DND-41 (cell line): ENCODE results near the gene OR9G1.

Experiments used
- ATAC-seq: fragments of 200-7000 bp; cut with Tn5 transposase; 3 replicates; pipeline ENCODE4 v1.9.1; 2021; ENCODE audit warnings: low read depth; ENCODE audit not compliant: insufficient read depth
- DNase-seq: peaks from one replicate; pipeline ENCODE4 v3.0.0-alpha.2; 2020
- H2AFZ ChIP-seq: 2 replicates; pipeline ENCODE4 v1.6.0; 2012; ENCODE audit warnings: low read depth, low read length
- H3K27ac ChIP-seq: 2 replicates; pipeline ENCODE4 v1.5.1; 2012; ENCODE audit warnings: low read length, inconsistent platforms
- H3K27me3 ChIP-seq: fragments of 200-600 bp; sonication (generic); 2 replicates; pipeline ENCODE4 v1.6.0; 2012; ENCODE audit warnings: low read length, mild to moderate bottlenecking, inconsistent platforms; ENCODE audit not compliant: insufficient read depth, poor library complexity
- H3K36me3 ChIP-seq: 2 replicates; pipeline ENCODE4 v1.5.1; 2012; ENCODE audit warnings: low read length, inconsistent platforms; ENCODE audit not compliant: insufficient read depth
- H3K4me1 ChIP-seq: 2 replicates; pipeline ENCODE4 v1.5.1; 2012; ENCODE audit warnings: mild to moderate bottlenecking, low read length; ENCODE audit not compliant: insufficient read depth
- H3K4me2 ChIP-seq: 2 replicates; pipeline ENCODE4 v1.6.0; 2012; ENCODE audit warnings: mild to moderate bottlenecking, moderate library complexity, low read length, inconsistent platforms; ENCODE audit not compliant: insufficient read depth
- H3K4me3 ChIP-seq, 2 experiments: fragments of 200-600 bp in 1 of 2; shearing (Covaris generic) in 1 of 2; 2 replicates each; pipeline ENCODE4 v1.5.1; 2012 to 2016; ENCODE audit warnings: inconsistent platforms in 2 of 2, low read length in 2 of 2, mild to moderate bottlenecking in 2 of 2, low read depth in 1 of 2, moderate library complexity in 1 of 2
- H3K79me2 ChIP-seq: 2 replicates; pipeline ENCODE4 v1.6.0; 2012; ENCODE audit warnings: low read length, inconsistent platforms; ENCODE audit not compliant: insufficient read depth
- H3K9ac ChIP-seq: 2 replicates; pipeline ENCODE4 v1.6.0; 2012; ENCODE audit warnings: low read depth, mild to moderate bottlenecking, inconsistent platforms, low read length, moderate library complexity
- H3K9me3 ChIP-seq: 2 replicates; pipeline ENCODE4 v1.5.1; 2012; ENCODE audit warnings: low read length, moderate library complexity, mild to moderate bottlenecking, inconsistent platforms; ENCODE audit not compliant: insufficient read depth, severe bottlenecking
- H4K20me1 ChIP-seq: 2 replicates; pipeline ENCODE4 v1.6.0; 2012; ENCODE audit warnings: low read length; ENCODE audit not compliant: insufficient read depth
- EZH2 ChIP-seq: IDR thresholded peaks from 3 replicates; pipeline ENCODE4 v1.6.1; 2012; ENCODE audit warnings: borderline replicate concordance, low read depth, mild to moderate bottlenecking, moderate library complexity, low read length, inconsistent platforms; ENCODE audit not compliant: severe bottlenecking
- TF ChIP-seq, protein P1 (sequence below): IDR thresholded peaks from 2 replicates; pipeline ENCODE4 v1.5.1; 2012; ENCODE audit warnings: borderline replicate concordance, low read length, moderate library complexity, mild to moderate bottlenecking; ENCODE audit not compliant: poor library complexity, severe bottlenecking; ENCODE audit errors: extremely low read depth

Gene OR9G1

DNA sequence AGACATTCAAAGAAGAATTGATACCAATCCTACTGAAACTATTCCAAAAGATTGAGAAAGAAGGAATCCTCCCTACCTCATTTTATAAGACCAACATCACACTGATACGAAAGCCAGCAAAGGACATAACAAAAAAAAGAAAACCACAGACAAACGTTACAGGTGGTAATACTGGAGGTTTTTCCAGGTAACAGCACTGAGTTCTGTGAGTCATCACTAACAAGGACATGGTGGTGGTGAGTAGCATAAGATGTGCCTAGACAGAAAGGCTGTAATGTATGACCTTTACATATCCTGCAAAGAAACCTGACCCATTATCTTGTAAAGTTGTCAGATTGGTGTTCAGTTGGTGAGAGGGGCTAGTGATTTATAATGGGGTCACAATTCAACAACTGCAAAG lies 15.3 kb downstream of the OR9G1 start:
- Histone ChIP-seq H2AFZ (no peak overlapping the region), H4K20me1 (no peaks in the 10 kb centered on the region), H3K4me3 (no peak overlapping the region), H3K36me3 (no peaks in the 10 kb centered on the region), H3K9ac (no peak overlapping the region), H3K4me1 (peaks cover 30% of the 10 kb centered on the region), H3K27ac (peak overlapping the region; percentile 62), H3K9me3 (no peaks in the 10 kb centered on the region), H3K27me3 (no peaks in the 10 kb centered on the region), H3K79me2 (no peaks in the 10 kb centered on the region), H3K4me2 (no peak overlapping the region)
- ATAC-seq, result peak; percentile 87
- DNase-seq, result peak; percentile 26
- TF ChIP-seq EZH2, result no peak
- TF ChIP-seq, protein P1, sequence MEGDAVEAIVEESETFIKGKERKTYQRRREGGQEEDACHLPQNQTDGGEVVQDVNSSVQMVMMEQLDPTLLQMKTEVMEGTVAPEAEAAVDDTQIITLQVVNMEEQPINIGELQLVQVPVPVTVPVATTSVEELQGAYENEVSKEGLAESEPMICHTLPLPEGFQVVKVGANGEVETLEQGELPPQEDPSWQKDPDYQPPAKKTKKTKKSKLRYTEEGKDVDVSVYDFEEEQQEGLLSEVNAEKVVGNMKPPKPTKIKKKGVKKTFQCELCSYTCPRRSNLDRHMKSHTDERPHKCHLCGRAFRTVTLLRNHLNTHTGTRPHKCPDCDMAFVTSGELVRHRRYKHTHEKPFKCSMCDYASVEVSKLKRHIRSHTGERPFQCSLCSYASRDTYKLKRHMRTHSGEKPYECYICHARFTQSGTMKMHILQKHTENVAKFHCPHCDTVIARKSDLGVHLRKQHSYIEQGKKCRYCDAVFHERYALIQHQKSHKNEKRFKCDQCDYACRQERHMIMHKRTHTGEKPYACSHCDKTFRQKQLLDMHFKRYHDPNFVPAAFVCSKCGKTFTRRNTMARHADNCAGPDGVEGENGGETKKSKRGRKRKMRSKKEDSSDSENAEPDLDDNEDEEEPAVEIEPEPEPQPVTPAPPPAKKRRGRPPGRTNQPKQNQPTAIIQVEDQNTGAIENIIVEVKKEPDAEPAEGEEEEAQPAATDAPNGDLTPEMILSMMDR, result no peak

- Histone ChIP-seq H3K79me2 (no peaks in the 10 kb centered on the region), H4K20me1 (no peaks in the 10 kb centered on the region), H3K4me1 (peaks cover 48% of the 10 kb centered on the region), H3K4me3 (no peak overlapping the region), H3K36me3 (no peaks in the 10 kb centered on the region), H3K4me2 (no peak overlapping the region), H3K9me3 (no peaks in the 10 kb centered on the region), H3K27me3 (no peaks in the 10 kb centered on the region), H3K9ac (no peak overlapping the region), H3K27ac (peak overlapping the region; percentile 53), H2AFZ (no peak overlapping the region)
- DNase-seq (no peak), ATAC-seq (peak; percentile 59)
- TF ChIP-seq EZH2, result no peak
- TF ChIP-seq, protein P1, result no peak
These were observed 17.5 kb downstream of the OR9G1 start for GRCh38 chr11:56716379-56716854.

- Histone ChIP-seq H3K27me3 (no peaks in the 10 kb centered on the region), H3K27ac (peak overlapping the region; percentile 69), H4K20me1 (no peaks in the 10 kb centered on the region), H3K4me2 (no peak overlapping the region), H3K79me2 (no peaks in the 10 kb centered on the region), H3K4me1 (peaks cover 51% of the 10 kb centered on the region), H3K9me3 (no peaks in the 10 kb centered on the region), H2AFZ (no peak overlapping the region), H3K36me3 (no peaks in the 10 kb centered on the region), H3K4me3 (no peak overlapping the region), H3K9ac (no peak overlapping the region)
- TF ChIP-seq, protein P1, result no peak
- TF ChIP-seq EZH2, result no peak
- DNase-seq (peak; percentile 32), ATAC-seq (peak; percentile 79)
These were observed 21.6 kb downstream of the OR9G1 start for GRCh38 chr11:56720513-56720912.

- Histone ChIP-seq H2AFZ (no peak overlapping the region), H3K4me2 (no peak overlapping the region), H3K79me2 (no peaks in the 10 kb centered on the region), H3K27me3 (no peaks in the 10 kb centered on the region), H3K9me3 (no peaks in the 10 kb centered on the region), H3K36me3 (no peaks in the 10 kb centered on the region), H3K4me3 (no peak overlapping the region), H4K20me1 (no peaks in the 10 kb centered on the region), H3K27ac (no peak overlapping the region), H3K4me1 (no peaks in the 10 kb centered on the region), H3K9ac (no peak overlapping the region)
- no peak for DNase-seq
- ATAC-seq, result peak; percentile 82
- TF ChIP-seq, protein P1, result no peak
- TF ChIP-seq EZH2, result no peak
These were observed 41.2 kb downstream of the OR9G1 start for GRCh38 chr11:56740107-56740506.
